Sigmoid colon (tissue), 7 donors: Measurements from ENCODE around the gene CTIF. TPM values are rescaled to one million over a fixed set of nuclear protein-coding genes. Genes with fewer than 3 reads are reported as not detected.

Experiments
- DNase-seq: peaks from one replicate; pipeline ENCODE4 v3.0.0-alpha.2; 2019
- H3K27ac ChIP-seq, 4 donors: fragments of 200-600 bp; sonication (generic); one replicate each; pipeline ENCODE4 v1.5.1; 2016 to 2019; ENCODE audit warnings: mild to moderate bottlenecking in 1 of 4
- H3K27me3 ChIP-seq, 3 donors: fragments of 200-600 bp; sonication (generic); one replicate each; pipeline ENCODE4 v1.5.1; 2019; ENCODE audit warnings: mild to moderate bottlenecking in 1 of 3
- H3K36me3 ChIP-seq, 4 donors: fragments of 200-600 bp; sonication (generic); one replicate each; pipeline ENCODE4 v1.5.1; 2016 to 2019
- H3K4me1 ChIP-seq, 4 donors: fragments of 200-600 bp; sonication (generic); one replicate each; pipeline ENCODE4 v1.5.1; 2017 to 2019
- H3K4me3 ChIP-seq, 4 donors: fragments of 200-600 bp; sonication (generic); one replicate each; pipeline ENCODE4 v1.5.1; 2017 to 2019; ENCODE audit warnings: mild to moderate bottlenecking in 2 of 4, moderate library complexity in 1 of 4
- H3K9me3 ChIP-seq, 4 donors: fragments of 200-600 bp in 3 of 4; sonication (generic) in 3 of 4; one replicate each; pipeline versions ENCODE4 v1.5.1 to v1.6.1; 2013 to 2019
- CTCF ChIP-seq, 4 experiments: fragments of 450-650 bp in 3 of 4; fragments of 200-600 bp in 1 of 4; IDR thresholded peaks; one replicate each; pipeline ENCODE4 v1.5.1; 2016 to 2019; ENCODE audit warnings: antibody characterized with exemption in 4 of 4, mild to moderate bottlenecking in 3 of 4, moderate library complexity in 2 of 4
- EP300 ChIP-seq, 4 donors: sonication (generic); formaldehyde crosslinking; IDR thresholded peaks; one replicate each; pipeline ENCODE4 v1.6.1; 2017; ENCODE audit warnings: antibody characterized with exemption in 4 of 4
- POLR2A ChIP-seq, 2 donors: fragments of 450-650 bp; IDR thresholded peaks; one replicate each; pipeline ENCODE4 v1.6.1; 2016; ENCODE audit warnings: antibody characterized with exemption in 2 of 2, mild to moderate bottlenecking in 2 of 2, moderate library complexity in 2 of 2
- POLR2AphosphoS5 ChIP-seq, 4 donors: sonication (generic); formaldehyde crosslinking; IDR thresholded peaks; one replicate each; pipeline ENCODE4 v1.6.1; 2017; ENCODE audit warnings: antibody characterized with exemption in 4 of 4
- WGBS, 2 donors: extraction: QIAGEN DNeasy Blood & Tissue Kit; methylation state at CpG; one replicate each; pipeline ENCODE4 v1.1.7; 2013; 5-methylcytosine and 5-hydroxymethylcytosine counted together
- intact Hi-C: fragments of 100-400 bp; cut with DNase I; formaldehyde crosslinking; loops from one replicate; pipeline ENCODE4 v1.15.1; 2023
- polyA plus RNA-seq, 3 donors: library from polyadenylated mRNA; stranded (reverse); fragments of 200-250 nt; gene quantifications; one replicate each; pipeline ENCODE4 v1.2.3, GENCODE V29; 2013
- total RNA-seq, 4 donors: library from RNA; depleted of rRNA; stranded (reverse); fragments of >200 nt; gene quantifications; one replicate each; pipeline ENCODE4 v1.1.0, GENCODE V29; 2016
- donor health status: healthy with polysubstance abuse.
- donor health status: Bipolar disorder and iron deficiency.
- donor health status: healthy.

The CTIF gene
- total and polyA plus RNA-seq, 7 donors, result 3.6 to 65.9 (median 22.5) TPM

- WGBS, 2 donors, result 89 to 91% methylated on average over 11 of the region's 11 CpGs
- no peaks in the 10 kb centered on the region for H3K9me3 ChIP-seq
- TF ChIP-seq EP300 (IDR thresholded peaks at IDR 0.05) (no peak), CTCF (IDR thresholded peaks at IDR 0.05) (no peak), POLR2AphosphoS5 (IDR thresholded peaks at IDR 0.05) (no peak), POLR2A (IDR thresholded peaks at IDR 0.05) (no peak)
- H3K27me3 ChIP-seq, result no peaks in the 10 kb centered on the region
- peaks cover 0 to 12% (median 4%) of the 10 kb centered on the region in 4 donors for H3K4me1 ChIP-seq
- no peak for DNase-seq
- H3K4me3 ChIP-seq, result no peak overlapping the region
- H3K27ac ChIP-seq, result no peak overlapping the region
- intact Hi-C loops, result no loop called here
- H3K36me3 ChIP-seq, result no peaks in the 10 kb centered on the region
These were observed 24.0 kb upstream of the CTIF start for GRCh38 chr18:48514786-48515185.

GRCh38 chr18:48517048-48517447 is 21.8 kb upstream of the CTIF start:
- Histone ChIP-seq H3K4me1 (peaks cover 0 to 12% (median 4%) of the 10 kb centered on the region in 4 donors), H3K36me3 (no peaks in the 10 kb centered on the region), H3K27me3 (no peaks in the 10 kb centered on the region), H3K9me3 (no peaks in the 10 kb centered on the region), H3K4me3 (no peak overlapping the region), H3K27ac (no peak overlapping the region)
- DNase-seq, result no peak
- intact Hi-C loops, result no loop called here
- TF ChIP-seq POLR2A (IDR thresholded peaks at IDR 0.05) (no peak), EP300 (IDR thresholded peaks at IDR 0.05) (no peak), CTCF (IDR thresholded peaks at IDR 0.05) (no peak), POLR2AphosphoS5 (IDR thresholded peaks at IDR 0.05) (no peak)
- WGBS, 2 donors, result 73 to 91% methylated on average over 7 of the region's 7 CpGs

GRCh38 chr18:48519431-48520100 is 19.3 kb upstream of the CTIF start:
- Histone ChIP-seq H3K4me1 (peaks cover 0 to 12% (median 4%) of the 10 kb centered on the region in 4 donors), H3K27ac (no peak overlapping the region), H3K9me3 (no peaks in the 10 kb centered on the region), H3K27me3 (no peaks in the 10 kb centered on the region), H3K4me3 (no peak overlapping the region), H3K36me3 (no peaks in the 10 kb centered on the region)
- no peak for DNase-seq
- TF ChIP-seq POLR2A (IDR thresholded peaks at IDR 0.05), result no peak
- TF ChIP-seq CTCF (IDR thresholded peaks at IDR 0.05), result no peak
- TF ChIP-seq POLR2AphosphoS5 (IDR thresholded peaks at IDR 0.05), result no peak
- TF ChIP-seq EP300 (IDR thresholded peaks at IDR 0.05), result no peak
- intact Hi-C loops, result no loop called here
- 75 to 80% methylated on average over 5 of the region's 5 CpGs for WGBS, 2 donors

GRCh38 chr18:48521723-48522122 is 17.1 kb upstream of the CTIF start:
- intact Hi-C loops, result no loop called here
- Histone ChIP-seq H3K36me3 (no peaks in the 10 kb centered on the region), H3K27me3 (no peaks in the 10 kb centered on the region), H3K27ac (no peak overlapping the region), H3K4me1 (no peaks in the 10 kb centered on the region), H3K4me3 (no peak overlapping the region), H3K9me3 (no peaks in the 10 kb centered on the region)
- 93% methylated on average over 5 of the region's 5 CpGs for WGBS, 2 donors
- TF ChIP-seq POLR2AphosphoS5 (IDR thresholded peaks at IDR 0.05), result no peak
- TF ChIP-seq EP300 (IDR thresholded peaks at IDR 0.05), result no peak
- TF ChIP-seq CTCF (IDR thresholded peaks at IDR 0.05), result no peak
- no peak for TF ChIP-seq POLR2A (IDR thresholded peaks at IDR 0.05)
- DNase-seq, result no peak

- TF ChIP-seq CTCF (IDR thresholded peaks at IDR 0.05), result no peak
- TF ChIP-seq EP300 (IDR thresholded peaks at IDR 0.05), result no peak
- no peak for TF ChIP-seq POLR2A (IDR thresholded peaks at IDR 0.05)
- TF ChIP-seq POLR2AphosphoS5 (IDR thresholded peaks at IDR 0.05), result no peak
- Histone ChIP-seq H3K27me3 (no peaks in the 10 kb centered on the region), H3K9me3 (no peaks in the 10 kb centered on the region), H3K27ac (no peak overlapping the region), H3K36me3 (no peaks in the 10 kb centered on the region), H3K4me1 (no peaks in the 10 kb centered on the region), H3K4me3 (no peak overlapping the region)
- intact Hi-C loops, result no loop called here
- DNase-seq, result no peak
These were observed 13.2 kb upstream of the CTIF start for GRCh38 chr18:48525671-48526070.
